SK-N-MC (cell line): ENCODE data around the gene SNRNP200.

ENCODE experiments used
- DNase-seq: peaks from one replicate; pipeline ENCODE4 v3.0.0-alpha.2; 2011; ENCODE audit warnings: low read depth, low spot score
- H3K27ac ChIP-seq: fragments of 200-600 bp; sonication (generic); 2 replicates; pipeline ENCODE4 v1.5.1; 2016; ENCODE audit warnings: mixed run types
- H3K36me3 ChIP-seq: fragments of 200-600 bp; sonication (generic); 2 replicates; pipeline ENCODE4 v1.6.1; 2017; ENCODE audit warnings: antibody characterized with exemption, low read length, mixed read lengths; ENCODE audit not compliant: insufficient read depth
- H3K4me3 ChIP-seq: fragments of 200-600 bp; sonication (generic); 2 replicates; pipeline ENCODE4 v1.5.1; 2016
- H3K9ac ChIP-seq: fragments of 200-600 bp; sonication (generic); 2 replicates; pipeline ENCODE4 v1.8.0; 2017; ENCODE audit warnings: mixed run types, mixed read lengths; ENCODE audit not compliant: insufficient read length
- H3K9me3 ChIP-seq: fragments of 200-600 bp; sonication (generic); 2 replicates; pipeline ENCODE4 v1.6.1; 2017; ENCODE audit warnings: low read depth, mild to moderate bottlenecking, antibody characterized with exemption, low read length, moderate library complexity, mixed read lengths
- EZH2 ChIP-seq: fragments of 200-600 bp; sonication (generic); IDR thresholded peaks from one replicate; pipeline ENCODE4 v1.6.1; 2017; ENCODE audit warnings: antibody characterized with exemption
- FOXP2 ChIP-seq: optimal IDR thresholded peaks from 2 replicates; pipeline ENCODE3; 2011; ENCODE audit warnings: mild to moderate bottlenecking, moderate library complexity; ENCODE audit not compliant: insufficient read depth; ENCODE audit errors: extremely low read length, control extremely low read depth
- POLR2AphosphoS5 ChIP-seq: IDR thresholded peaks from 2 replicates; pipeline ENCODE4 v1.6.1; 2012; ENCODE audit warnings: mild to moderate bottlenecking, low read depth, low read length, borderline replicate concordance

The SNRNP200 gene

DNA sequence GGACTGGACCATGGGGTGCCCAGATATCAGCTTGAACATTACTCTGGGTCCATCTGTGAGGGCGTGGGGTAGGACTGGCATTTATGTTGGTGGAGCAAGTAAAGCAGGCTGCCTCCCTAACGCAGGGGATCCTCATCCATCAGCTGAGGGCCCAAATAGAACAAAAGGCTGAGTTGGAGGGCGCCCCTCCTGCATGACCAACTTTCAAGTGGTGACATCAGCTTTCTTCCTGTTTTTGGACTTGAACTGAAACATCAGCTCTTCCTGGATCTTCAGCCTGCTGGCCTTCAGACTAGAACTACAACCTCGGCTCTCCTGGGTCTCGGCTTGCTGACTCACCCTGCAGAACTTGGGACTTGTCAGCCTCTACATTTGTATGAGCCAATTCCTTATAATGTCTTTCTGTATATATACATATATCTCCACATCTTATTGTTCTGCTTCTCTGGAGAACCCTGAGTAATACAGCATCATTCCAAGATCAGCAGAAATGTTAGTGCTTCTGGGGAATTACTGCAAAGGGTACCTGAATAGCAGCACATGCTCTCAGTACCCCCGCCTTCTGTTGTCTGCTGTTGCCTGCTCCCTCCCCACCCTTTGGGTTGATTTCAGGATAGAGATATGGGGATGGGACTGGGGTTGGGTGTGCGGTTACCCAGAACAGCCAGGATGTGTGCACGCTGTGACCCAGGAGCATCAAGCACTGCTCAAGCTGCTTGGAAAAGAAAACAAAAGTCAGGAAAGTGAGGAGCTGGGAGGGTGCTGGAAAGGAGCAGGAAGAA, 59.5 kb downstream of the SNRNP200 start:
- no peaks in the 10 kb centered on the region for H3K36me3 ChIP-seq
- no peak overlapping the region for H3K27ac ChIP-seq
- DNase-seq: no peak

DNA sequence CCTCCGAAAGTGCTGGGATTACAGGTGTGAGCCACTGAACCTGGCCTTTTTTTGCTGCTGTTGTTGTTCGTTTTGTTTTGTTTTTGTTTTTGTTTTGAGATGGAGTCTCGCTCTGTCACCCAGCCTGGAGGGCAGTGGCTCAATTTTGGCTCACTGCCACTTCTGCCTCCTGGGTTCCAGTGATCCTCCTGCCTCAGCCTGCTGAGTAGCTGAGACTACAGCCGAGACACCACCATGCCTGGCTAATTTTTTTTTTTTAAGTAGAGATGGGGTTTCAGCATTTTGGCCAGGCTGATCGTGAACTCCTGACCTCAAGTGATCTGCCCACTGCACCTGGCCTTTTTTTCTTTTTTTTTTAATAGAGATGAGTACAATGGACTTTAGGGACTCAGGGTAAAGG, 61.5 kb downstream of the SNRNP200 start:
- no peak for DNase-seq
- no peak overlapping the region for H3K4me3 ChIP-seq
- no peak overlapping the region for H3K27ac ChIP-seq
- no peaks in the 10 kb centered on the region for H3K36me3 ChIP-seq
- H3K9me3 ChIP-seq: no peaks in the 10 kb centered on the region
- H3K9ac ChIP-seq: no peak overlapping the region
- no peak for TF ChIP-seq POLR2AphosphoS5

More for the DNA sequence above, 59.5 kb downstream of the SNRNP200 start:
- H3K9ac ChIP-seq: no peak overlapping the region
- H3K4me3 ChIP-seq: no peak overlapping the region
- H3K9me3 ChIP-seq: no peaks in the 10 kb centered on the region
- TF ChIP-seq FOXP2 (no peak), POLR2AphosphoS5 (no peak), EZH2 (no peak)

DNA sequence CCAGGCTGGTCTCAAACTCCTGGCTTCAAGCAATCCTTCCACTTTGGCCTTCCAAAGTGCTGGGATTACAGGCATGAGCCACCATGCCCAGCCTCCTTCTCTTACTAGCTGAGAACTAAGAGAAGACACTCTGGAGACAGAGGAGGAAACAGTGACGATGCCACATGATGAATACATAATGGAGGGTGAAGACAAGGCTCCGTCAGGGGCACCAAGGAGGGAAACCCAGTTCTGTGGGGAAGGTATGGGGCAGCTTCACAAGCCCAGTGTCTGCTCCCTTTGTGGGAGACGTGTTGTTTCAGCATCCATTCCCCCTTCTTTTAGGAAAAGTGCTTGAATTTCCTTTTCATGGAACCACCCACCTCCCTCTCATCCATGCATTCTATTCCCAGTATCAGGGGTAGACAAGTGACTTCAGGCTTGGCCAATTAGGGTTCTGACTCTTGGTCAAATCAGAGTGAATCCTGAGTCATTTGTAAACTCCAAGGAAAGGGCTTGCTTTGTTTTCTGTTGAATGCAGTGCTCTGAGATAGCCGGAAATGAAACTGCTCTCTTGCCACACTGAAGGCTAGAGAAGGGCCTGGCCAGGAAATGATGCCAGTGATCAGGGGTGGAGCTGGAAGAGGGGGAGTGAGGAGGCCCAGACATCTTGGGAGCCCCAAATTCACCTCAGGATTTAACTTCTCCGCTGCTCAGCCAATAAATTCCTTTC, 63.3 kb downstream of the SNRNP200 start:
- DNase-seq: no peak
- no peak overlapping the region for H3K9ac ChIP-seq
- no peaks in the 10 kb centered on the region for H3K9me3 ChIP-seq
- TF ChIP-seq FOXP2 (no peak), EZH2 (no peak), POLR2AphosphoS5 (no peak)
- no peak overlapping the region for H3K27ac ChIP-seq
- H3K36me3 ChIP-seq: no peaks in the 10 kb centered on the region
- no peak overlapping the region for H3K4me3 ChIP-seq

GRCh38 chr2:96241227-96241626, 64.1 kb downstream of the SNRNP200 start:
- no peak overlapping the region for H3K27ac ChIP-seq
- H3K4me3 ChIP-seq: no peak overlapping the region
- H3K9me3 ChIP-seq: no peaks in the 10 kb centered on the region
- no peaks in the 10 kb centered on the region for H3K36me3 ChIP-seq
- DNase-seq: no peak
- no peak overlapping the region for H3K9ac ChIP-seq
- TF ChIP-seq FOXP2: no peak

GRCh38 chr2:96240341-96241038, 64.9 kb downstream of the SNRNP200 start:
- DNase-seq: no peak
- Histone ChIP-seq H3K9ac (no peak overlapping the region), H3K9me3 (no peaks in the 10 kb centered on the region), H3K36me3 (no peaks in the 10 kb centered on the region), H3K27ac (no peak overlapping the region), H3K4me3 (no peak overlapping the region)
- TF ChIP-seq POLR2AphosphoS5 (no peak), EZH2 (no peak), FOXP2 (no peak)

DNA sequence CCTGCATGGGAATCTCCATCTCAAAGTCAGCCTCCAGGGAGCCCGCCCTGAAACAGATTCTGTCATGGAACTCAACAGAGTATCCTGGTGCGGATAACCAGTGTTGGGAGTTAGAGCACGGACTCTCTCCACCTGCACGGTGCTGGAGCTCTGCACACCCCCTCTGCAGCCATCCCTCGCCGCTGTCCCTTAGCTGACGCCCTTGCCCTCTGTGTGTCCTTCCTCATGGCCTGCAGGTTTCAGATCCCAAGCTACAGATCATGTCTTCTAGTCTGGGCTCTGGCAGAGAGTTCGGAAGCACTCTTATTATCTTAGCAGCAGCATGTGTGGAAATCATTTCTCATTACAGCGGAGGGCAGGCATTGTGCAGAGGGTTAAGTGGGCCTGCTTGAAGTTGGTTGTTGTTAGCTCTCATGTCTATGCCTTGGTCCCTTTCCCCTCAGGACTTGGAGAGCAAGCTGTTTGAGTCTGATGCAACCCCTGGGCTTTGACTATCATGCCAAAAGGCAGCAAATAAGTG, 65.5 kb downstream of the SNRNP200 start:
- Histone ChIP-seq H3K4me3 (no peak overlapping the region), H3K9ac (no peak overlapping the region), H3K27ac (no peak overlapping the region), H3K9me3 (no peaks in the 10 kb centered on the region), H3K36me3 (no peaks in the 10 kb centered on the region)
- no peak for DNase-seq
- TF ChIP-seq FOXP2: no peak
- no peak for TF ChIP-seq EZH2
- no peak for TF ChIP-seq POLR2AphosphoS5

DNA sequence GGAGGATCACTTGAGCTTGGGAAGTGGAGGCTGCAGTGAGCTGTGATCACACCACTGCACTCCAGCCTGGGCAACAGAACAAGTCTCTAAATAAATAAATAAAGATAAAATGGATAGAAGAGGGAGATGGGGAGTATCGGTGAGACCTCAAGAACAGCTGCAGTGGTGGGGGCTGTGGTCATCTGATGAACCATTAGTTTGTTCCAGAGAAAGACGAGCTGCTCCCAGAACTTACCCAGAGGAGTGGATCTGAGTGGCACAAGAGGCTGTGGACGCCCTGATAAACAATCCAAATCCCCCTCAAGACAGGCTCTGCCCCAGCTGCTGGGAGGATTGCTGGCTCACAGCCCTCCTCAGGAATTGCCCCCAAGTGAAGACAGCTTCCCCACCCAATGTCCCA, 66.3 kb downstream of the SNRNP200 start:
- Histone ChIP-seq H3K4me3 (no peak overlapping the region), H3K9me3 (no peaks in the 10 kb centered on the region), H3K9ac (no peak overlapping the region), H3K36me3 (no peaks in the 10 kb centered on the region), H3K27ac (no peak overlapping the region)
- no peak for TF ChIP-seq EZH2
- no peak for TF ChIP-seq POLR2AphosphoS5
- no peak for TF ChIP-seq FOXP2
- DNase-seq: no peak

DNA sequence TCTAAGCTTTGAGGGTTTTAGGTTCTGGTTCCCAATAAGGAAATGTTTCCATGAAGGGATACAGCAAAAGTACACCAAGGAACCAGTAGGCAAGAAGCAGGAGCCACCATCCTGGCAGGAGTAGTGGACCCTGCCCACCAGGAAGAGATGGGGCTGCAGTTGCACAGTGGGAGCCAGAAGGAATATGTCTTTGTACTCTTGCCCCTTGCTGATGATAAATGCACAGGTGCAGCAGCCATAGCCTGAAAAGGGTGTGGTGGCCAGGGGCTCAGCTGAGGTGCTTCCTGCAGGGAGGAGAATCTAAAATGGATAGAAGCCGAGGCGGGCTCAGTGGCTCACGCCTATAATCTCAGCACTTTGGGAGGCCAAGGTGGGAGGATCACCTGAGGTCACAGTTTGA, 67.1 kb downstream of the SNRNP200 start:
- TF ChIP-seq FOXP2 (no peak), POLR2AphosphoS5 (no peak), EZH2 (no peak)
- no peaks in the 10 kb centered on the region for H3K36me3 ChIP-seq
- H3K9me3 ChIP-seq: no peaks in the 10 kb centered on the region
- no peak overlapping the region for H3K9ac ChIP-seq
- no peak for DNase-seq
- H3K4me3 ChIP-seq: no peak overlapping the region
- no peak overlapping the region for H3K27ac ChIP-seq
